ENCODE data around the gene WDR12.
"Not testable (repeated sequence)": the region's sequence is repeated elsewhere in the genome, so short reads cannot be mapped to it uniquely, and the experiment has no call there.

Gene WDR12

DNA sequence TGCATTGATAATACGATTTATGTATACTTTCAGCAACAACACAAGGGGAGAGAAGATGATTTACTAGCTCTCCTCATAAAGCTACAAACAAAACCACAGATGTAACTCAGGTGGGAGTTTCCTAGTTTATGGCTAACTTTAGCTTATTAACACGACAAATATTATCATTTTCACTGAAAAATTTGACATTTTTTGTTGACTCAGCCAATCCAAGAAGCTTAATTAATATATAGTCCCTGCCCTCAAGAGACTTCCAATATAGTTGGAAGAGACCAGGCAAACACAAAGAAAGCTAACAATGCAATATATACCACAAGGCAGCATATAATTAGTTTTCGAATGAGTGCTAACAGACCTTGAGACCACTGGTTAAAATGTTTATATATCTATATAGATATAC lies 775 bp downstream of the WDR12 start:
- no peak for DNase-seq (ENCODE audit: extremely low spot score)
- TF ChIP-seq SUZ12 (IDR thresholded peaks at IDR 0.05) (no peak), PKNOX1 (IDR thresholded peaks at IDR 0.05) (no peak), FOXA1 (IDR thresholded peaks at IDR 0.05) (no peak), ARNT (IDR thresholded peaks at IDR 0.05) (no peak), L3MBTL2 (conservative IDR thresholded peaks at IDR 0.05) (no peak), ZNF384 (IDR thresholded peaks at IDR 0.05) (no peak), BHLHE40 (IDR thresholded peaks at IDR 0.05; ENCODE audit: borderline replicate concordance) (no peak), TARDBP (IDR thresholded peaks at IDR 0.05) (no peak), NFRKB (IDR thresholded peaks at IDR 0.05) (no peak), SP1 (IDR thresholded peaks at IDR 0.05) (no peak), LEF1 (IDR thresholded peaks at IDR 0.05; ENCODE audit: borderline replicate concordance) (no peak), FOXK2 (IDR thresholded peaks at IDR 0.05) (no peak), HDGF (IDR thresholded peaks at IDR 0.05; ENCODE audit: borderline replicate concordance) (no peak), CTBP1 (IDR thresholded peaks at IDR 0.05; ENCODE audit: borderline replicate concordance) (no peak), ELF4 (IDR thresholded peaks at IDR 0.05) (no peak), FOXM1 (IDR thresholded peaks at IDR 0.05; ENCODE audit: borderline replicate concordance) (no peak)
- ChIA-PET POLR2A (interaction anchor here (0.7 to 1.9 kb wide), 4 partner anchors 37 to 328 kb away, joined by 3 to 5 read pairs (median 4); partner anchors contain the start of genes CYP20A1 and NBEAL1), CTCF (interaction anchor here (0.9 kb wide), 1 partner anchor 905 kb away, joined by 4 read pairs; no protein-coding TSS in a partner anchor)

DNA sequence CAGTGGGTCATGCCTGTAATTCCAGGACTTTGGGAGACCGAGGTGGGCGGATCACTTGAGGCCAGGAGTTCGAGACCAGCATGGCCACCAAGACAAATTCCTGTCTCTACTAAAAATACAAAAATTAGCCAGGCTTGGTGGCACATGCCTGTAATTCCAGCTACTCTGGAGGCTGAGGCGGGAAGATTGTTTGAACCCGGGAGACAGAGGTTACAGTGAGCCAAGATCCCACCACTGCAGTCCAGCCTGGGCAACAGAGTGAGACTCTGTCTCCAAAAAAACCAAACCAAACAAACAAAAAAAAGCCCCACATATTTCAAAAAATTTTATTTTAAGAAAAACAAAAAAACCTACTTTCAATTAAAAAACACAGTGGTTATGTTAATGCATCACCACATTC lies 1.2 kb downstream of the WDR12 start:
- POLR2A ChIA-PET: interaction anchor here (1.0 to 1.6 kb wide), 2 partner anchors 36 to 104 kb away, joined by 3 to 4 read pairs; partner anchors contain the start of gene NBEAL1
- CTCF ChIA-PET: interaction anchor here (0.9 kb wide), 1 partner anchor 905 kb away, joined by 4 read pairs; no protein-coding TSS in a partner anchor
- not testable (repeated sequence) for DNase-seq (ENCODE audit: extremely low spot score)

DNA sequence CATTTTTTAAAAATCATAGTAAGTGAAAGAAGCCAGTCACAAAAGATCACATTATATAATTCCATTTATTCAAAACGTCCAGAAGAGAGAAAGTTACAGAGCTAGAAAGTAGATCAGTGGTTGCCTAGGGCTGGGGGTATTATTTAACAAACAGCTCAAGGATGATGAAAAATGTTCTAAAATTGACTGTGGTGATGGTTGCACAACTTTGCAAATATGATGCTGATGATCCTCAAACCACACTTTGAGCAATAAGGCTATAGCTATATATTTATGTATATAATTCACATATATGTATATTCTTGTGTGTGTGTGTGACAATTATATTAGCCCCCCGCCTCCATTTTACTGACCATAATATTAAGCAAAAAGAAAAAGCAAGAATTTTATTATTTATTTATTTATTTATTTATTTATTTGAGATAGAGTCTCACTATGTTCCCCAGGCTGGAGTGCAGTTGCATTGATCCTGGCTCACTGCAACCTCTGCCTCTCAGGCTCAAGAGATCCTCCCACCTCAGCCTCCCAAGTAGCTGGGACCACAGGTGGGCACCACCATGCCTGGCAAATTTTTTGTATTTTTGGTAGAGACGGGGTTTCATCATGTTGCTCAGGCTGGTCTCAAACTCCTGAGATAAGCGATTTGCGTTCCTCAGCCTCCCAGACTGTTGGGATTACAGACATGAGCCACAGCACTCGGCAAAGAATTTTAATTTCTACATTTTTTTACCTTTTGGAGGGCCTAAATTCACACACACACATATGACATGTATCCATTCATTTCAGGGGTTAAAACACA lies 1.9 kb downstream of the WDR12 start:
- ChIA-PET POLR2A (interaction anchor here (1.6 kb wide), 1 partner anchor 105 kb away, joined by 3 read pairs; the partner anchor contains the start of gene NBEAL1), CTCF (interaction anchor here (0.9 kb wide), 1 partner anchor 906 kb away, joined by 4 read pairs; no protein-coding TSS in a partner anchor)
- TF ChIP-seq FOXK2 (IDR thresholded peaks at IDR 0.05): no peak
- no peak for TF ChIP-seq BHLHE40 (IDR thresholded peaks at IDR 0.05; ENCODE audit: borderline replicate concordance)
- no peak for TF ChIP-seq FOXA1 (IDR thresholded peaks at IDR 0.05)
- no peak for TF ChIP-seq SP1 (IDR thresholded peaks at IDR 0.05)
- TF ChIP-seq L3MBTL2 (conservative IDR thresholded peaks at IDR 0.05): no peak
- no peak for TF ChIP-seq SUZ12 (IDR thresholded peaks at IDR 0.05)
- no peak for DNase-seq (ENCODE audit: extremely low spot score)

DNA sequence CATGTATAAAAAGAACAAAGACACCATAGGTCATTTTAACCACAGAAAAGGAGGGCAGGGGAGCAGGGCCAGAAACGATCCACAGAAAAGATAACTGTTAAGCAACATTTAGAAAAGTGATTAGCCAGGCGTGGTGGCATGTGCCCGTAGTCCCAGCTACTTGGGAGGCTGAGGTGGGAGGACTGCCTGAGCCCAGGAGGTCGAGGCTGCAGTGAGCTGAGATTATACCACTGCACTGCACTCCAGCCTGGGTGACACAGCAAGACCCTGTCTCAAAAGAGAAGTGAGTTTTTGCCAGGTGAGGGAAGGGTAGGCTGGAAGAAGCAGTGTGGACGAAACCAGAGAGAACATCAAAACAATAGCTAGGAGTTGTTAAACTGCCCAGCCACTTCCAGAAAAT lies 3.3 kb downstream of the WDR12 start:
- no peak for DNase-seq (ENCODE audit: extremely low spot score)
- TF ChIP-seq FOXK2 (IDR thresholded peaks at IDR 0.05) (no peak), PKNOX1 (IDR thresholded peaks at IDR 0.05) (no peak), FOXM1 (IDR thresholded peaks at IDR 0.05; ENCODE audit: borderline replicate concordance) (no peak), ZNF384 (IDR thresholded peaks at IDR 0.05) (no peak), SUZ12 (IDR thresholded peaks at IDR 0.05) (no peak), HDGF (IDR thresholded peaks at IDR 0.05; ENCODE audit: borderline replicate concordance) (no peak), BHLHE40 (IDR thresholded peaks at IDR 0.05; ENCODE audit: borderline replicate concordance) (no peak), NFRKB (IDR thresholded peaks at IDR 0.05) (no peak)
- ChIA-PET POLR2A (no interaction called here), CTCF (no interaction called here)

GRCh38 chr2:202905507-202905906 lies 6.0 kb downstream of the WDR12 start:
- CTCF ChIA-PET: not testable (repeated sequence)

GRCh38 chr2:202885190-202885589 lies 26.3 kb downstream of the WDR12 start:
- ChIA-PET CTCF (no interaction called here), POLR2A (no interaction called here)
- no peak for TF ChIP-seq ELF4 (IDR thresholded peaks at IDR 0.05)
- TF ChIP-seq CTBP1 (IDR thresholded peaks at IDR 0.05; ENCODE audit: borderline replicate concordance): no peak
- no peak for TF ChIP-seq LEF1 (IDR thresholded peaks at IDR 0.05; ENCODE audit: borderline replicate concordance)
- no peak for TF ChIP-seq L3MBTL2 (conservative IDR thresholded peaks at IDR 0.05)
- no peak for TF ChIP-seq BHLHE40 (IDR thresholded peaks at IDR 0.05; ENCODE audit: borderline replicate concordance)
- TF ChIP-seq ARNT (IDR thresholded peaks at IDR 0.05): no peak
- no peak for TF ChIP-seq SP1 (IDR thresholded peaks at IDR 0.05)
- TF ChIP-seq PKNOX1 (IDR thresholded peaks at IDR 0.05): no peak
- no peak for TF ChIP-seq FOXA1 (IDR thresholded peaks at IDR 0.05)
- TF ChIP-seq FOXM1 (IDR thresholded peaks at IDR 0.05; ENCODE audit: borderline replicate concordance): no peak
- no peak for TF ChIP-seq SUZ12 (IDR thresholded peaks at IDR 0.05)
- no peak for TF ChIP-seq ZNF384 (IDR thresholded peaks at IDR 0.05)
- no peak for TF ChIP-seq TARDBP (IDR thresholded peaks at IDR 0.05)
- no peak for TF ChIP-seq NFRKB (IDR thresholded peaks at IDR 0.05)
- no peak for TF ChIP-seq HDGF (IDR thresholded peaks at IDR 0.05; ENCODE audit: borderline replicate concordance)
- no peak for TF ChIP-seq FOXK2 (IDR thresholded peaks at IDR 0.05)
- DNase-seq (ENCODE audit: extremely low spot score): no peak

More at GRCh38 chr2:202905507-202905906, 6.0 kb downstream of the WDR12 start:
- DNase-seq (ENCODE audit: extremely low spot score); POLR2A ChIA-PET: not testable (repeated sequence)
